Panc1 (cell line): ENCODE data around the gene EXD3. TPM values are rescaled to one million over a fixed set of nuclear protein-coding genes. Genes with fewer than 3 reads are reported as not detected.

Experiments used
- ATAC-seq: fragments of 200-7000 bp; cut with Tn5 transposase; 2 replicates; pipeline ENCODE4 v1.9.1; 2020; ENCODE audit warnings: mild to moderate bottlenecking, moderate library complexity
- Bru-seq: library from RNA; stranded (reverse); fragments of 400-500 nt; gene quantifications from one replicate; lab custom pipeline; 2021; lab: Mats Ljungman, UMichigan
- BruChase-seq, 2 experiments: library from RNA; stranded (reverse); fragments of 400-500 nt; gene quantifications; one replicate each; lab custom pipeline; 2021; lab: Mats Ljungman, UMichigan
- BruUV-seq: library from RNA; stranded (reverse); fragments of 400-500 nt; replicated peaks from 2 replicates; lab custom pipeline; 2021; lab: Mats Ljungman, UMichigan
- CTCF ChIA-PET: fragments of 300-600 bp; sonication (Branson Sonifier 250); formaldehyde crosslinking; loops from one replicate; lab custom pipeline; 2022; ENCODE audit warnings: antibody characterized with exemption; lab: Charles Lee
- POLR2A ChIA-PET: fragments of 300-600 bp; sonication (Branson Sonifier 250); formaldehyde crosslinking; loops from one replicate; lab custom pipeline; 2022; ENCODE audit warnings: antibody characterized with exemption; lab: Charles Lee
- DNase-seq: peaks from one replicate; pipeline ENCODE4 v3.0.0-alpha.2; 2010; ENCODE audit warnings: low read depth, low spot score
- H3K27ac ChIP-seq: 2 replicates; pipeline ENCODE4 v1.5.1; 2011; ENCODE audit warnings: mild to moderate bottlenecking, low read length, inconsistent platforms
- H3K27me3 ChIP-seq: fragments of 200-500 bp; sonication (Bioruptor generic); 2 replicates; pipeline ENCODE4 v1.6.0; 2014; ENCODE audit warnings: low read length, inconsistent platforms; ENCODE audit not compliant: control insufficient read depth, insufficient read depth
- H3K36me3 ChIP-seq: fragments of 200-500 bp; sonication (Bioruptor generic); 2 replicates; pipeline ENCODE4 v1.5.1; 2014; ENCODE audit warnings: inconsistent platforms, mild to moderate bottlenecking, low read length, moderate library complexity; ENCODE audit not compliant: control insufficient read depth, insufficient read depth
- H3K4me1 ChIP-seq: 2 replicates; pipeline ENCODE4 v1.5.1; 2011; ENCODE audit warnings: inconsistent platforms, mild to moderate bottlenecking, low read length, moderate library complexity; ENCODE audit not compliant: control insufficient read depth, insufficient read depth
- H3K4me3 ChIP-seq, 2 experiments: 2 replicates each; pipeline ENCODE4 v1.5.1; 2011 to 2012; ENCODE audit warnings: low read depth in 2 of 2, low read length in 2 of 2, mild to moderate bottlenecking in 2 of 2, inconsistent platforms in 1 of 2, moderate library complexity in 1 of 2
- H3K9me3 ChIP-seq: fragments of 200-500 bp; sonication (Bioruptor generic); 2 replicates; pipeline ENCODE4 v1.5.1; 2014; ENCODE audit warnings: low read depth, mild to moderate bottlenecking, inconsistent platforms, low read length, moderate library complexity; ENCODE audit not compliant: control insufficient read depth, insufficient read depth
- CTCF ChIP-seq: fragments of 450-650 bp; IDR thresholded peaks from 2 replicates; pipeline ENCODE4 v1.5.1; 2017; ENCODE audit warnings: mild to moderate bottlenecking
- POLR2AphosphoS5 ChIP-seq: IDR thresholded peaks from 2 replicates; pipeline ENCODE4 v1.6.1; 2012; ENCODE audit warnings: mild to moderate bottlenecking, low read depth, low read length, moderate library complexity
- REST ChIP-seq, 2 experiments: IDR thresholded peaks; 2 replicates each; pipeline ENCODE4 v1.6.1; 2011 to 2012; ENCODE audit warnings: low read depth in 2 of 2, control low read depth in 1 of 2, low read length in 1 of 2, mild to moderate bottlenecking in 1 of 2, moderate library complexity in 1 of 2; ENCODE audit not compliant: insufficient read depth in 1 of 2
- SIN3A ChIP-seq: IDR thresholded peaks from 2 replicates; pipeline ENCODE4 v1.6.1; 2012; ENCODE audit warnings: low read depth, mild to moderate bottlenecking, low read length, moderate library complexity, borderline replicate concordance; ENCODE audit not compliant: insufficient read depth
- TCF7L2 ChIP-seq: IDR thresholded peaks from 2 replicates; pipeline ENCODE4 v1.6.1; 2011; ENCODE audit warnings: mild to moderate bottlenecking, low read depth, low read length, inconsistent platforms
- in situ Hi-C: cut with HindIII; loops from 2 replicates; pipeline ENCODE4 v1.10.0; 2016; ENCODE audit warnings: low sequenced_read_pairs, low pct_unique_long_range_greater_than_20kb
- intact Hi-C: fragments of 100-400 bp; cut with micrococcal nuclease; formaldehyde crosslinking; loops from one replicate; pipeline ENCODE4 v1.10.0; 2022; ENCODE audit not compliant: unreplicated experiment
- long read RNA-seq: library from polyadenylated mRNA; unstranded; transcript quantifications from one replicate; pipeline ENCODE4 v2.0.0, GENCODE V29; 2021; ENCODE audit not compliant: unreplicated experiment
- polyA plus RNA-seq: library from polyadenylated mRNA; unstranded; fragments of >200 nt; gene quantifications from one replicate; pipeline ENCODE4 v1.2.1, GENCODE V29; 2012; ENCODE audit warnings: missing spikeins; ENCODE audit not compliant: insufficient read length
- total RNA-seq: library from RNA; stranded (reverse); gene quantifications from one replicate; pipeline ENCODE4 v1.2.1, GENCODE V29; 2021; ENCODE audit not compliant: unreplicated experiment

The EXD3 gene
- total RNA-seq, result 9.2 TPM
- 14.6 TPM for polyA plus RNA-seq
- percentile 42 among the genes with signal in this experiment for Bru-seq, nascent RNA
- percentile 47 among the genes with signal in this experiment for BruChase-seq, experiment 1, labeled RNA remaining after a 2-hour chase
- percentile 51 among the genes with signal in this experiment for BruChase-seq, experiment 2, labeled RNA remaining after a 6-hour chase
- long read RNA-seq, partial matches to known transcripts, result 1 of 16 reads
- long read RNA-seq, other reads (novel, unspliced or antisense), result 10 of 16 reads

GRCh38 chr9:137422604-137423513 lies at the start of gene EXD3, which contains the start of gene NOXA1:
Gene EXD3, minus strand, starts transcription at chr9:137423162. Its CDS starts 27,805 bp downstream, at chr9:137395357.
Gene NOXA1, plus strand, starts transcription at chr9:137423393. Its CDS starts 137 bp downstream, at chr9:137423530.
- Histone ChIP-seq H3K4me3 (peak within 1 kb of the TSS; percentile 75 to 79), H3K9me3 (no peaks in the 10 kb centered on the region), H3K36me3 (peaks cover 4% of the 10 kb centered on the region; the same call in 1 of the 2 replicates), H3K27me3 (no peaks in the 10 kb centered on the region), H3K4me1 (peaks cover 6% of the 10 kb centered on the region), H3K27ac (peak within 1 kb of the TSS; percentile 86)
- DNase-seq (peak; percentile 27), ATAC-seq (peak; percentile 93)
- in situ Hi-C loops, result no loop called here
- intact Hi-C loops, result loop anchor here (10.0 kb wide), 1 partner anchor 128 kb away; no protein-coding TSS in a partner anchor
- TF ChIP-seq SIN3A, result peak; percentile 75; the same call in 1 of the 2 replicates
- TF ChIP-seq TCF7L2, result peak; percentile 69; the same call in 1 of the 2 replicates
- no peak for TF ChIP-seq POLR2AphosphoS5
- no peak for TF ChIP-seq REST (IDR thresholded peaks at IDR 0.05; ENCODE audit: insufficient read depth in 1 of 2, low read depth in 2 of 2, low read length in 1 of 2)
- TF ChIP-seq CTCF, result peak; percentile 95
- ChIA-PET POLR2A (no interaction called here), CTCF (interaction anchor here (0.5 to 1.4 kb wide), 9 partner anchors 10 to 277 kb away, joined by 4 to 8 read pairs (median 6); partner anchors contain the start of gene NRARP)
- BruUV-seq, result no TSS peak

GRCh38 chr9:137470785-137471184 lies 47.8 kb upstream of the EXD3 start:
- ChIA-PET CTCF (no interaction called here), POLR2A (no interaction called here)
- no TSS peak for BruUV-seq
- DNase-seq, result no peak
- no peak overlapping the region for H3K27ac ChIP-seq
- in situ Hi-C loops, result no loop called here
- ATAC-seq, result no peak
- H3K27me3 ChIP-seq, result no peaks in the 10 kb centered on the region
- H3K4me3 ChIP-seq, result no peak overlapping the region
- H3K4me1 ChIP-seq, result no peaks in the 10 kb centered on the region
- H3K9me3 ChIP-seq, result no peaks in the 10 kb centered on the region
- intact Hi-C loops, result no loop called here
- TF ChIP-seq TCF7L2 (no peak), REST (IDR thresholded peaks at IDR 0.05; ENCODE audit: insufficient read depth in 1 of 2, low read depth in 2 of 2, low read length in 1 of 2) (no peak), POLR2AphosphoS5 (no peak), SIN3A (no peak), CTCF (no peak)
- H3K36me3 ChIP-seq, result no peaks in the 10 kb centered on the region
